GM12878 (cell line): ENCODE measurements around the gene TSR1. TPM values are rescaled to one million over a fixed set of nuclear protein-coding genes. Genes with fewer than 3 reads are reported as not detected.

Experiments used
- ATAC-seq: fragments of 200-7000 bp; cut with Tn5 transposase; 3 replicates; pipeline ENCODE4 v1.9.1; 2020; ENCODE audit warnings: mild to moderate bottlenecking, moderate library complexity
- BruUV-seq: library from RNA; stranded (reverse); fragments of 400-500 nt; replicated peaks from 2 replicates; lab custom pipeline; 2021; lab: Mats Ljungman, UMichigan
- CTCF ChIA-PET: fragments of 300-600 bp; sonication (Branson Sonifier 250); formaldehyde crosslinking; extraction: SDS; loops from one replicate; lab custom pipeline; 2021; ENCODE audit warnings: inconsistent platforms; lab: Yijun Ruan, JAX
- POLR2A ChIA-PET: fragments of 350-600 bp; formaldehyde crosslinking; extraction: SDS; loops from one replicate; lab custom pipeline; 2021; ENCODE audit warnings: inconsistent platforms; lab: Charles Lee
- RAD21 ChIA-PET: fragments of 300-600 bp; sonication (Branson Sonifier 250); formaldehyde crosslinking; loops from one replicate; lab custom pipeline; 2023; ENCODE audit warnings: antibody characterized with exemption; ENCODE audit not compliant: unreplicated experiment; lab: Charles Lee
- SMC1A ChIA-PET: fragments of 300-600 bp; sonication (Branson Sonifier 250); formaldehyde crosslinking; loops from one replicate; lab custom pipeline; 2023; ENCODE audit not compliant: unreplicated experiment, uncharacterized antibody; lab: Charles Lee
- DNase-seq: peaks from one replicate; pipeline ENCODE4 v3.0.0-alpha.2; 2011; ENCODE audit warnings: low read depth, low spot score
- FAIRE-seq: peaks from 3 replicates; lab custom pipeline; 2011; peaks lifted over from hg19 to GRCh38; lab: Jason Lieb, UNC
- H2AFZ ChIP-seq: 2 replicates; pipeline ENCODE4 v1.6.0; 2011; ENCODE audit warnings: low read depth, low read length, control low read depth; ENCODE audit not compliant: control insufficient read depth
- H3K27ac ChIP-seq: 2 replicates; pipeline ENCODE4 v1.5.1; 2011; ENCODE audit warnings: control low read depth; ENCODE audit not compliant: control insufficient read depth, insufficient read depth
- H3K27me3 ChIP-seq, 2 experiments: replicated peaks in 1 of 2; 2 replicates each; pipeline versions ENCODE4 v1.6.0 to v1.6.1; 2011; ENCODE audit warnings: low read length in 1 of 2; ENCODE audit not compliant: control insufficient read depth in 2 of 2, insufficient read depth in 2 of 2
- H3K36me3 ChIP-seq, 2 experiments: 2 replicates each; pipeline ENCODE4 v1.5.1; 2011; ENCODE audit warnings: low read length in 1 of 2; ENCODE audit not compliant: control insufficient read depth in 2 of 2, insufficient read depth in 2 of 2
- H3K4me1 ChIP-seq: 2 replicates; pipeline ENCODE4 v1.6.1; 2011; ENCODE audit warnings: mild to moderate bottlenecking, low read length, moderate library complexity, mixed read lengths; ENCODE audit not compliant: control insufficient read depth, insufficient read depth
- H3K4me2 ChIP-seq: 2 replicates; pipeline ENCODE4 v1.6.0; 2011; ENCODE audit warnings: control low read depth; ENCODE audit not compliant: control insufficient read depth, insufficient read depth
- H3K4me3 ChIP-seq: fragments of 200-600 bp; sonication (generic); 2 replicates; pipeline ENCODE4 v1.5.1; 2016
- H3K79me2 ChIP-seq: 2 replicates; pipeline ENCODE4 v1.6.0; 2011; ENCODE audit warnings: low read length; ENCODE audit not compliant: control insufficient read depth, insufficient read depth
- H3K9ac ChIP-seq: 2 replicates; pipeline ENCODE4 v1.8.0; 2011; ENCODE audit warnings: low read length, control low read depth, mixed read lengths; ENCODE audit not compliant: control insufficient read depth, insufficient read depth
- H3K9me3 ChIP-seq: replicated peaks from 3 replicates; pipeline ENCODE4 v1.5.1; 2011; ENCODE audit warnings: mild to moderate bottlenecking, low read length; ENCODE audit not compliant: control insufficient read depth, insufficient read depth
- H4K20me1 ChIP-seq: 2 replicates; pipeline ENCODE4 v1.6.0; 2011; ENCODE audit not compliant: control insufficient read depth, insufficient read depth
- BACH1 ChIP-seq: fragments of 450-650 bp; IDR thresholded peaks from 2 replicates; pipeline ENCODE4 v1.6.1; 2017; ENCODE audit warnings: mild to moderate bottlenecking, borderline replicate concordance
- CHD2 ChIP-seq: IDR thresholded peaks from 2 replicates; pipeline ENCODE4 v1.6.1; 2011; ENCODE audit warnings: low read depth, low read length, improper control_type of control experiment, borderline replicate concordance
- CREB1 ChIP-seq: IDR thresholded peaks from 2 replicates; pipeline ENCODE4 v1.6.1; 2012; ENCODE audit warnings: low read depth, mild to moderate bottlenecking, inconsistent platforms
- EZH2 ChIP-seq: IDR thresholded peaks from 2 replicates; pipeline ENCODE4 v1.6.1; 2012; ENCODE audit warnings: low read depth, mild to moderate bottlenecking, control low read depth, inconsistent platforms, low read length, borderline replicate concordance; ENCODE audit not compliant: control insufficient read depth
- IKZF1 ChIP-seq: fragments of 450-650 bp; conservative IDR thresholded peaks from 2 replicates; pipeline ENCODE4 v1.6.1; 2017; ENCODE audit warnings: antibody characterized with exemption, mild to moderate bottlenecking
- IRF4 ChIP-seq: IDR thresholded peaks from 2 replicates; pipeline ENCODE4 v1.6.1; 2011; ENCODE audit warnings: low read depth, low read length
- KAT2A ChIP-seq: conservative IDR thresholded peaks from 2 replicates; pipeline ENCODE4 v1.6.1; 2011; ENCODE audit warnings: low read depth, low read length; ENCODE audit not compliant: control insufficient read depth
- NFYB ChIP-seq: IDR thresholded peaks from 2 replicates; pipeline ENCODE4 v1.6.1; 2011; ENCODE audit warnings: low read depth, mild to moderate bottlenecking, low read length, improper control_type of control experiment, moderate library complexity; ENCODE audit not compliant: insufficient read depth
- NRF1 ChIP-seq: conservative IDR thresholded peaks from 2 replicates; pipeline ENCODE4 v1.6.1; 2011; ENCODE audit warnings: mild to moderate bottlenecking, low read depth, low read length, improper control_type of control experiment
- PML ChIP-seq: IDR thresholded peaks from 2 replicates; pipeline ENCODE4 v1.6.1; 2012; ENCODE audit warnings: low read length, inconsistent platforms
- SMARCA5 ChIP-seq: fragments of 450-650 bp; IDR thresholded peaks from 2 replicates; pipeline ENCODE4 v1.6.1; 2017; ENCODE audit warnings: mild to moderate bottlenecking
- STAT3 ChIP-seq: IDR thresholded peaks from 2 replicates; pipeline ENCODE4 v1.6.1; 2011; ENCODE audit warnings: low read depth, low read length, improper control_type of control experiment
- SUPT20H ChIP-seq: IDR thresholded peaks from 2 replicates; pipeline ENCODE4 v1.6.1; 2011; ENCODE audit warnings: low read depth, mild to moderate bottlenecking, low read length, moderate library complexity, borderline replicate concordance; ENCODE audit not compliant: control insufficient read depth
- whole genome bisulfite sequencing: methylation state at CpG from one replicate; pipeline ENCODE4 v1.1.6; 2016; ENCODE audit warnings: low lambda C conversion rate; ENCODE audit not compliant: insufficient replicate concordance, insufficient coverage; ENCODE audit errors: missing lambda C conversion rate; 5-methylcytosine and 5-hydroxymethylcytosine counted together
- in situ Hi-C: fragments of 300-500 bp; cut with MboI; formaldehyde crosslinking; loops from 9 replicates; pipeline ENCODE4 v1.14.3; 2018; ENCODE audit warnings: mixed read lengths
- intact Hi-C: fragments of 100-400 bp; cut with micrococcal nuclease; formaldehyde crosslinking; loops from one replicate; pipeline ENCODE4 v1.14.2; 2022; ENCODE audit not compliant: unreplicated experiment
- polyA plus RNA-seq, 11 experiments: library from polyadenylated mRNA; depleted of rRNA in 4 of 11; unstranded in 6 of 11; stranded (reverse) in 5 of 11; fragments of >200 nt; fragmentation: Nextera tagmentation in 4 of 11; fragmentation: Illumina TruSeq in 1 of 11; extraction: Ambion mirVana in 4 of 11; extraction: Trizol in 1 of 11; gene quantifications; 1 replicate in 1 of 11; 2 replicates in 10 of 11; pipeline versions ENCODE4 v1.2.1 to v1.2.3, GENCODE V29; 2011 to 2016; ENCODE audit warnings: inconsistent platforms in 2 of 11, missing spikeins in 2 of 11, low read depth in 1 of 11
- total RNA-seq, 4 experiments: library from RNA; depleted of rRNA in 3 of 4; stranded (reverse); fragments of >200 nt in 3 of 4; fragmentation: Illumina TruSeq in 1 of 4; extraction: Trizol in 1 of 4; gene quantifications; 2 replicates each; pipeline versions ENCODE4 v1.2.1 to v1.2.3, GENCODE V29; 2013 to 2021

Gene TSR1
- total and polyA plus RNA-seq, 10 of the 15 experiments (the other 5 are each of a cell fraction or from before 2014, with no cell fraction given), result 14.7 to 100 (median 46.9) TPM

- TSS peak; percentile 71 for BruUV-seq
- SMC1A ChIA-PET, result interaction anchor here (0.6 to 10.7 kb wide), 3 partner anchors 23 to 75 kb away, joined by 3 to 364 read pairs (median 35); no protein-coding TSS in a partner anchor
- Histone ChIP-seq H3K79me2 (no peaks in the 10 kb centered on the region), H2AFZ (no peak overlapping the region), H3K27ac (no peak overlapping the region), H3K9ac (no peak overlapping the region), H3K27me3 (no peaks in the 10 kb centered on the region), H3K4me1 (no peaks in the 10 kb centered on the region), H3K36me3 (no peaks in the 10 kb centered on the region; a peak in 3 of 4 replicates), H3K4me2 (no peak overlapping the region), H3K9me3 (no peaks in the 10 kb centered on the region), H3K4me3 (no peak overlapping the region), H4K20me1 (no peaks in the 10 kb centered on the region)
- RAD21 ChIA-PET, result interaction anchor here (7.5 kb wide), 1 partner anchor 35 kb away, joined by 376 read pairs; no protein-coding TSS in a partner anchor
- CTCF ChIA-PET, result interaction anchor here (4.7 to 12.3 kb wide), 2 partner anchors 23 to 35 kb away, joined by 105 to 597 read pairs; partner anchors contain the start of gene MNT
- ATAC-seq (no peak), DNase-seq (no peak), FAIRE-seq (no peak)
- in situ Hi-C loops (no loop called here), intact Hi-C loops (no loop called here)
- TF ChIP-seq SMARCA5 (no peak), NRF1 (no peak), CHD2 (no peak), PML (no peak), CREB1 (no peak), EZH2 (no peak), BACH1 (no peak), STAT3 (no peak), KAT2A (no peak), SUPT20H (no peak), IKZF1 (no peak), IRF4 (no peak), NFYB (no peak)
- POLR2A ChIA-PET, result no interaction called here
- WGBS, result 83% methylated on average over 15 of the region's 16 CpGs
These were observed 44.1 kb upstream of the TSR1 start for GRCh38 chr17:2380226-2380922.
